Colonic mucosa (tissue), 4 donors: ENCODE measurements around the gene CD1B. TPM values are rescaled to one million over a fixed set of nuclear protein-coding genes. Genes with fewer than 3 reads are reported as not detected.

Experiments
- DNase-seq: peaks from one replicate; pipeline ENCODE4 v3.0.0-alpha.2; 2020
- H3K27ac ChIP-seq: fragments of 200-600 bp; one replicate; pipeline ENCODE4 v1.8.0; 2021
- H3K27me3 ChIP-seq: fragments of 200-600 bp; one replicate; pipeline ENCODE4 v1.8.0; 2021
- H3K36me3 ChIP-seq: fragments of 200-600 bp; one replicate; pipeline ENCODE4 v1.8.0; 2021
- H3K4me1 ChIP-seq: fragments of 200-600 bp; one replicate; pipeline ENCODE4 v1.8.0; 2021; ENCODE audit warnings: mild to moderate bottlenecking
- H3K4me3 ChIP-seq: fragments of 200-600 bp; one replicate; pipeline ENCODE4 v1.8.0; 2021
- H3K9ac ChIP-seq, 2 donors: one replicate each; pipeline ENCODE4 v1.7.0; 2013; ENCODE audit warnings: control low read depth in 2 of 2, low read depth in 2 of 2, low read length in 2 of 2
- H3K9me3 ChIP-seq: fragments of 200-600 bp; one replicate; pipeline ENCODE4 v1.8.0; 2021
- CTCF ChIP-seq: fragments of 200-600 bp; IDR thresholded peaks from one replicate; pipeline ENCODE4 v1.8.0; 2022; ENCODE audit warnings: antibody characterized with exemption, mild to moderate bottlenecking
- intact Hi-C: fragments of 100-400 bp; cut with DNase I; formaldehyde crosslinking; loops from one replicate; pipeline ENCODE4 v1.14.1; 2022
- total RNA-seq, 2 donors: library from RNA; stranded (reverse); fragmentation: NEBNext Ultra II Directional in 1 of 2; extraction: Animal tissue kit (Norgen Biotek cat#: 25700) in 1 of 2; gene quantifications; one replicate each; pipeline ENCODE4 v1.2.1, GENCODE V29; 2021
- donor health status: healthy.
- donor health status: DM: no; HTN: no; CAD: no.
- donor health status: DM: no; HTN: no; CAD: no.

The CD1B gene
- total RNA-seq, 2 donors from 2014 or later, result not detected

- intact Hi-C loops, result no loop called here
- no peak for DNase-seq
- H3K4me1 ChIP-seq, result no peaks in the 10 kb centered on the region
- no peak overlapping the region for H3K27ac ChIP-seq
- no peaks in the 10 kb centered on the region for H3K36me3 ChIP-seq
- H3K4me3 ChIP-seq, result no peak overlapping the region
- H3K27me3 ChIP-seq, result no peaks in the 10 kb centered on the region
- no peak for TF ChIP-seq CTCF
- H3K9me3 ChIP-seq, result no peaks in the 10 kb centered on the region
- no peak overlapping the region for H3K9ac ChIP-seq
Observed at GRCh38 chr1:158362482-158362881, 31.2 kb upstream of the CD1B start.

- no peak overlapping the region for H3K9ac ChIP-seq
- no peak overlapping the region for H3K4me3 ChIP-seq
- no peak for TF ChIP-seq CTCF
- no peaks in the 10 kb centered on the region for H3K36me3 ChIP-seq
- intact Hi-C loops, result no loop called here
- no peaks in the 10 kb centered on the region for H3K4me1 ChIP-seq
- H3K27me3 ChIP-seq, result no peaks in the 10 kb centered on the region
- no peaks in the 10 kb centered on the region for H3K9me3 ChIP-seq
- H3K27ac ChIP-seq, result no peak overlapping the region
- no peak for DNase-seq
Observed at GRCh38 chr1:158357441-158357840, 26.1 kb upstream of the CD1B start.

- DNase-seq, result no peak
- no peaks in the 10 kb centered on the region for H3K4me1 ChIP-seq
- H3K9me3 ChIP-seq, result no peaks in the 10 kb centered on the region
- no peak overlapping the region for H3K4me3 ChIP-seq
- no peak for TF ChIP-seq CTCF
- no peaks in the 10 kb centered on the region for H3K27me3 ChIP-seq
- H3K27ac ChIP-seq, result no peak overlapping the region
- intact Hi-C loops, result no loop called here
- no peak overlapping the region for H3K9ac ChIP-seq
- H3K36me3 ChIP-seq, result no peaks in the 10 kb centered on the region
Observed at GRCh38 chr1:158356616-158357015, 25.3 kb upstream of the CD1B start.

GRCh38 chr1:158355773-158356285 is 24.5 kb upstream of the CD1B start:
- H3K27me3 ChIP-seq, result no peaks in the 10 kb centered on the region
- TF ChIP-seq CTCF, result no peak
- no peak for DNase-seq
- no peaks in the 10 kb centered on the region for H3K4me1 ChIP-seq
- H3K27ac ChIP-seq, result no peak overlapping the region
- no peak overlapping the region for H3K9ac ChIP-seq
- no peaks in the 10 kb centered on the region for H3K36me3 ChIP-seq
- intact Hi-C loops, result no loop called here
- H3K4me3 ChIP-seq, result no peak overlapping the region
- H3K9me3 ChIP-seq, result no peaks in the 10 kb centered on the region

- Histone ChIP-seq H3K9me3 (no peaks in the 10 kb centered on the region), H3K27ac (no peak overlapping the region), H3K9ac (no peak overlapping the region), H3K4me1 (no peaks in the 10 kb centered on the region), H3K36me3 (no peaks in the 10 kb centered on the region), H3K4me3 (no peak overlapping the region), H3K27me3 (no peaks in the 10 kb centered on the region)
- no peak for TF ChIP-seq CTCF
- intact Hi-C loops, result no loop called here
- DNase-seq, result no peak
Observed at GRCh38 chr1:158354255-158354654, 22.9 kb upstream of the CD1B start.
